Measurements from ENCODE around the gene SKIL.

- TF ChIP-seq CREB1 (CRISPR knock-in tag; IDR thresholded peaks at IDR 0.05; ENCODE audit: low read depth) (no peak), CTCF (conservative IDR thresholded peaks at IDR 0.05; ENCODE audit: low read depth in 2 of 2) (peak; percentile 53), POLR2AphosphoS5 (IDR thresholded peaks at IDR 0.05; ENCODE audit: low read depth) (no peak), ETS1 (IDR thresholded peaks at IDR 0.05) (no peak), EZH2 (IDR thresholded peaks at IDR 0.05; ENCODE audit: low read depth, unreplicated experiment) (no peak)
These were observed 32.6 kb upstream of the SKIL start for GRCh38 chr3:170324962-170325361.

Data from GM23338 (cell line).